ENCODE results near the gene TPSD1.
"Not testable (repeated sequence)": the region's sequence is repeated elsewhere in the genome, so short reads cannot be mapped to it uniquely, and the experiment has no call there.

The TPSD1 gene

DNA sequence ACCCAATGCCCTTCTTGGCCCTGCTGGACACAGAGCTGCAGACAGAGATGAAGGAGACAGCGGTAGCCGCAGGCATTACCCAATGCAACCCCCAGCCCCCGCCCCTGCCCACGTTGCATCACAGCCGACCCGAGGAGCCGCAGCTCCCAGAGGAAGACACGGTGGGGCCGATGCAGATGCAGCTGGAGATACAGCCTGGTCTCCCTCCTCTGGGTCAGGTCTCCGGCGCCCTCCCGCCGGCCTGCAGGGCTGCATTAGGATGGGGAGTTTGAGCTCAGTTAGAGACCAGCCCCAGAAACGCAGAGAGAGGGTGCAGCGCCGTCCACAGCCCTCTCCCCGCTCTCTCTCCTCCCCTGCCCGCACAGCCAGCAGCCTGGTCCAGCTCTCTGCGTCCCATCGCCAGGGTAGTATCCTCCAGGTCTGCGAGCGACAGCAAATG lies 34.2 kb downstream of the TPSD1 start:
- DNase-seq (ENCODE audit: low read depth): no peak
- no peak overlapping the region for H3K4me3 ChIP-seq (ENCODE audit: low read depth, low read length)

DNA sequence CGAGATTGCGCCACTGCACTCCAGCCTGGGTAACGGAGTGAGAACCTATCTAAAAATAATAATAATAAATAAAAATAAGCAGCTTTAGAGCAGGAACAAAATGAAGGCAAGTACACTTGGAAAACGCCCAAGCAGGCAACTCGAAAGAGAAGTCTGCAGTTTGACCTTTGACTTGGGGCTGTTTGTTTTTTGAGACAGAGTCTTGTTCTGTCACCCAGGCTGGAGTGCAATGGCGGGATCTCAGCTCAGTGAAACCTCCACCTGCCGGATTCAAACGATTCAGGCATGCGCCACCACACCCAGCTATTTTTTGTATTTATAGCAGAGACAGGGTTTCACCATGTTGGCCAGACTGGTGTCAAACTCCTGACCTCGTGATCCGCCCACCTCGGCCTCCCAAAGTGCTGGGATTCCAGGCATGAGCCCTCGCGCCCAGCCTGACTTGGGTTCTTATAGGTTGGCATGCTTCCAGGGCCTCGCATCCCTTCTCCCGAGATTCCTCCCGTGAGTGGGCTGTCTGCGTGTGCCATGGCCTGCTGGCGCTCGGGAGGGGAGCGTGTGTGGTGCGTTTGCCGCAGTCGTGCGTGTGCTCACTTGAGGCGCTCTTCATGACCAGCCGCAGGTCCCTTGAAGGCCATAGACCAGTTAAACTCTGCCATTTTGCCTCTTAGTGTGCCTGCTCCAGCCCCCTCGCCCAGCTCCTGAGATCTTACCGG lies 35.1 kb downstream of the TPSD1 start:
- no peak for DNase-seq (ENCODE audit: low read depth)

DNA sequence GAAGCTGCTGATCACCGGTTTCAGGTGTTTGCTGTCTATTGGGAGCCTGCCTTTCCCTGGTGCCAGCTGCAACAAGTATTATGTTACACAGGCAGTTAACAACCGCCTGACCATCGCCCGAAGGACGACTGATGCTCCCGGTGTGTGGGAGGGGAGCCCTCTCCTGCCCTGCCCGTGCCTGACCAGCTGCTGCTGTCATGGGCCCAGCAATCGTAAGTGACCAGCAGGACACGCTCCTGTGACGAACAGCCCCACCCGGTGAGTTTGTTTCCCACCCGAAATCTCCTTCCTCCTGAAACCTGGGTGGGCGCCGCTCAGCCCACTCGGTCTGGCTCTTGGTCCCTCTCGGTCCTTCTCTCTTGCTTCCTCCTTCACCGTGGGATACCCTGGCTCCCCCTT lies 35.7 kb downstream of the TPSD1 start:
- no peak for DNase-seq (ENCODE audit: low read depth)
- no peak overlapping the region for H3K4me3 ChIP-seq (ENCODE audit: low read depth, low read length)

More for the DNA sequence above, 35.1 kb downstream of the TPSD1 start:
- no peak overlapping the region for H3K4me3 ChIP-seq (ENCODE audit: low read depth, low read length)

DNA sequence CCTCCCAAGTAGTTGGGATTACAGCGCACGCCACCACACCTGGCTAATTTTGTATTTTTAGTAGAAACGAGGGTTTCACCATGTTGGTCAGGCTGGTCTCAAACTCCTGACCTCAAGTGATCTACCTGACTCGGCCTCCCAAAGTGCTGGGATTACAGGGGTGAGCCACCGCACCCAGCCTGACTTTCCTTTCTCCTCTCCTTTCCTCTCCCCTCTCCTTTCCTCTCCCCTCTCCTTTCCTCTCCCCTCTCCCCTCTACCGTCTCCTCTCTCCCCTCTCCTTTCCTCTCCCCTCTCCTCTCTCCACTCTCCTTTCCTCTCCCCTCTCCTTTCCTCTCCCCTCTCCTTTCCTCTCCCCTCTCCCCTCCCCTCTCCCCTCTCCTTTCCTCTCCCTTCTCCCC lies 36.3 kb downstream of the TPSD1 start:
- DNase-seq (ENCODE audit: low read depth); H3K4me3 ChIP-seq (ENCODE audit: low read depth, low read length): not testable (repeated sequence)

DNA sequence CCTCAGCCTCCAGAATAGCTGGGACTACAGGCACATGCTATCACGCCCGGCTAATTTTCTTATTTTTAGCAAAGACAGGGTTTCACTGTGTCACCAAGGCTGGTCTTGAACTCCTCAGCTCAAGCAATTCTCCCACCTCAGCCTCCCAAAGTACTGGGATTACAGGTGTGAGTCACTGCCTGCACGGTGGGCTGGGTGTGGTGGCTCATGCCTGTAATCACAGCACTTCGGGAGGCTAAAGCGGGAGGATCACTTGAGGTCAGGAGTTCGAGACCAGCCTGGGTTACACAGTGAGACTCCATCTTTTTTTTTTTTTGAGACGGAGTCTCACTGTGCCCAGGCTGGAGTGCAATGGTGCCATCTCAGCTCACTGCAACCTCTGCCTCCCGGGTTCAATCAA lies 36.9 kb downstream of the TPSD1 start:
- H3K4me3 ChIP-seq (ENCODE audit: low read depth, low read length); DNase-seq (ENCODE audit: low read depth): not testable (repeated sequence)

- no peak for DNase-seq (ENCODE audit: low read depth)
- no peak overlapping the region for H3K4me3 ChIP-seq (ENCODE audit: low read depth, low read length)
Observed at GRCh38 chr16:1293921-1294656, 38.2 kb downstream of the TPSD1 start.

DNA sequence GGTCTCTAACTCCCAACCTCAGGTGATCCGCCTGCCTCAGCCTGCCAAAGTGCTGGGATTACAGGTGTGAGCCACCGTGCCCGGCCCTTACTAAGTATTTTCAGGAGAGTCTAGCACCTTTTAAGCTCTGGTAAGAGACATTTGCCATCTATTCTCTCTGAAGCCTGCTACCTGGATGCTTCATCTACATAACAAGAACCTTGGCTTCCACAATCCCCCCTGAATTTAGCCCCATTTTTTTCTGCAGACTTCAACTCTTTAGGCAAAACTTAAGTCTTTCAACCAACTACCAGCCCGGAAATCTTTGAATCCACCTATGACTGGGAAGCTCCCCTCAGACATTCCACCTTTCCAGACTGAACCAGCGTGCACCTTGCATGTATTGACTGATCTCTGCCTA lies 39.6 kb downstream of the TPSD1 start:
- H3K4me3 ChIP-seq (ENCODE audit: low read depth, low read length): no peak overlapping the region
- no peak for DNase-seq (ENCODE audit: low read depth)

DNA sequence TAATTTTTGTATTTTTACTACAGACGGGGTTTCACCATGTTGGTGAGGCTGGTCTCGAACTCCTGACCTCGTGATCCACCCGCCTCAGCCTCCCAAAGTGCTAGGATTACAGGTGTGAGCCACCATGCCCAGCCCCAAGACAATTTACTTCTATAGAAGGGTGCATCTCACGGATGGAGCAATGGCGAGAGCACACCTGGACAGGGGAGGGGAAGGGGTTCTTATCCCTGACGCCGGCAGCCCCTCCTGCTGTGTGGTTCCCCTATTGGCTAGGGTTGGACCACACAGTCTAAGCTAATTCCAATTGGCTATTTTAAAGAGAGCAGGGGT lies 40.8 kb downstream of the TPSD1 start:
- DNase-seq (ENCODE audit: low read depth); H3K4me3 ChIP-seq (ENCODE audit: low read depth, low read length): not testable (repeated sequence)

DNA sequence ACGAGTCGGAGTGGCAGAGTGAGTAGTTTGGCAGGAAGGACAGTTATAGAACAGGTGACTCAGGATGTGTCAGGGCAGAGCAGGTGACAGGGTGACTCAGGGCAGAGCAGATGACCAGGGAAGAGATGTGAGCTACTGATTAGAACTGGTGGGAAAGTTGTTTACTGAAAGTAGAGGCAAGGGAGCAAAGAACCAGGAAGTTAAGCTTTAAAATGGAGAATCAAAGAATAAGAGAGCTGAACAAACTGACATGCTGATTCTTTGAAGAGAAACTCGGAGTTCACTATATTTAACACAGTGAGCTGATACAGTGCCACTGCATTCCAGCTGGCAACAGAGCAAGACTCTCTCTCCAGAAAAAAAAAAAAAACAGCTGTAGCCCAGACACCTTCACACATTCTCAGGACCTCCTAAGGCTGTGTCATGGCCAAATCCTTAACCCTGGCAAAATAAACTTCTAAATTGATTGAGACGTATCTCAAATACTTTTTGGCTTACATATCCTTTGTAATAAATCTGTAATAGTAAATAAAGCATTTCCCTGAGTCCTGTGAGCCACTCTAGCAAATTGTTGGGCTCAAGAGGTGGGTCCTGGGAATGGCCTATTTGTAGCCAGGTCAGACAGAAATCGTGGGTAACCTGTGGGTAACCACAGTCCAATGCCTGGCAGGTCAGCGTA lies 41.3 kb downstream of the TPSD1 start:
- no peak for DNase-seq (ENCODE audit: low read depth)
- no peak overlapping the region for H3K4me3 ChIP-seq (ENCODE audit: low read depth, low read length)

DNA sequence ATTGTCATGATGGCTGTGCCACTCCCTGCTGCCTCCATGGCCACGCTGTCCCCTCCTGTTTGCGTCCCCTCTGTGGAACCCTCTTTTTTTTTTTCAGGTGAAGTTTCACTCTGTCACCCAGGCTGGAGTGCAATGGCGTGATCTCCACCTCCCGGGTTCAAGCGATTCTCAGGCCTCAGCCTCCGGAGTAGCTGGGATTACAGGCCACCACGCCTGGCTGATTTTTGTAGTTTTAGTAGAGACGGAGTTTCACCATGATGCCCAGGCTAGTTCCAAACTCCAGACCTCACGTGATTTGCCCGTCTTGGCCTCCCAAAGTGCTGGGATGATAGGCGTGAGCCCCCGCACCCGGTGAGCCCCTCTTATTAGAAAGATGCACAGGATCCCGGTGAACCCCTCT lies 42.5 kb downstream of the TPSD1 start:
- H3K4me3 ChIP-seq (ENCODE audit: low read depth, low read length): no peak overlapping the region

GRCh38 chr16:1299012-1299867 lies 43.4 kb downstream of the TPSD1 start:
- DNase-seq (ENCODE audit: low read depth): no peak
- H3K4me3 ChIP-seq (ENCODE audit: low read depth, low read length): no peak overlapping the region

More for the DNA sequence above, 42.5 kb downstream of the TPSD1 start:
- DNase-seq (ENCODE audit: low read depth): no peak

- H3K4me3 ChIP-seq (ENCODE audit: low read depth, low read length): no peak overlapping the region
- no peak for DNase-seq (ENCODE audit: low read depth)
Observed at GRCh38 chr16:1299868-1300203, 44.0 kb downstream of the TPSD1 start.

DNA sequence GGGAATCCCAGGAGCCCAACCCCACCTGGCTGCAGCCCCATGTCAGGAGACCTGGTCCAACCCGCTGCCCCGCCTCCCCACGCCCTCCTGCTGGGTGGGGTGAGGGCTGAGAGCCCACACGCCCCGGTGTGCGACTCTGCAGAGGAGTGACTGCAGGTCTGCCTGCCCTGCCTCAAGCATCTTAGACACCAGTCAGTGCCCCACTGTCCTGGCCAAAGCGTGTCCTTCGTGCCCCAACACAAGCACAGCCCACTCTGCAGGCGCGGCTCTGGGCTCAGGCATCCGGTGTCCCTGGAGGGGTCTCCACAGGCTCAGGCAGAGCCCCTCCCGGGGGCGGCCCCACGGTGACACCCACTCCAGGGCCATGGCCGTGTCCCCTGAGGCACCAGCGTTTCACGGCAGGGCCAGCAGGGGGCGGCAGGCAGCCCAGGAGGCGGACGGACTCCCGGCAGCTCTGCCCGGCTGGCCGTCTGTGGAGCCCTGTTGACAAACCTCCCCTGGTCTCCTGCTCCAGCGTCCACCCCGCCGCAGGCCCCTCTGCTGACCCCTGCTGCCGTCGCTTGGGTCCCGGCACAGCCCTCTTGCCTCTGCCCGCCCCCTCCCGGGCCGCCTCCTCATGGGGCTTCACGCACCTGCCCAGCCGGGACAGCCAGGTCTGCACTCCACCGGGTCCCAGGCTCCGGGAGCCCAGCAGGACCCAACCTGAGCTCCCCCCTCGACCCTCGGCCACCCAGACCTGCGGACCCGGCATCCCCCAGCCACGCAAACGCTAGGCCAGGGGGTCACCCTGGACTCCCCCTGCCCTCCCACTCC lies 45.0 kb downstream of the TPSD1 start:
- no peak overlapping the region for H3K4me3 ChIP-seq (ENCODE audit: low read depth, low read length)
- DNase-seq (ENCODE audit: low read depth): no peak

- DNase-seq (ENCODE audit: low read depth): no peak
Observed at GRCh38 chr16:1301562-1301961, 45.7 kb downstream of the TPSD1 start.

DNA sequence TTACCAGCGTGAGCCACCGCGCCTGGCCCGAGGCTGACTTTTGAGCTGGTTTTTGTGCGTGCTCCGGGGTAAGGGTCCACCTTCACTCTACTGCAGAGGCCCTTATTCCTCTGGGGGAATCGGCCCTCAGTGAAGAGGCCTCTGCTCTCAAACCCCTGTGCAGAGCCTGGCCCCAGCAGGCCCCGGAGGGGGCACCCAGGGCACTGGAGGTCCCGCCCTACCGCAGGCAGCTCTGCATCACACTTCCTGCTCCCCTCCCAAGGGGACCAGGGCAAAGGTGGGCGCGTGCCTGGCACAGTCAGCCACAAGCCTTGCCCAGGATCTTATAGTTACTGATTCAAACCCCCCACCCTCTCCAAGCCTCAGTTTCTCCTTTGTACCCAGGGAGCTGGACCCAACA lies 50.0 kb downstream of the TPSD1 start:
- H3K4me3 ChIP-seq (ENCODE audit: low read depth, low read length): no peak overlapping the region
- DNase-seq (ENCODE audit: low read depth): no peak

More at GRCh38 chr16:1301562-1301961, 45.7 kb downstream of the TPSD1 start:
- no peak overlapping the region for H3K4me3 ChIP-seq (ENCODE audit: low read depth, low read length)

DNA sequence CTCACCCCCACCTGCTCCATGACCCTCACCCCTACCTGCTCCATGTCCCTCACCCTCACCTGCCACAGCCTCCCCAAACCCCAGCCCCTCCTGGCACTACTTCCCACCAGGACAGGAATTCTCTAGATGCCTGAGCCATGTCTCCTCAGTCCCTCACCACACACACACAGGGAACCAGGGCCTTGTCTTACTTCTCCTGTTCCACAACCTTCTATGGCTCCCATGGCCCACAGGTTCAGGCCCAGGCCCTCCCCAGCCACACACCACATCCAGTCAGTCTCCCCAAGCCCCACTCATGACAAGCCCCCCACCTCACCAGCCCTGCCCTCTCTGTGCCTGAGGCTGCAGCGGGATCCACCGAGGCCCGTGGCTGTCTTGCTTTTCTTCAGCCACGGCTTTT lies 50.5 kb downstream of the TPSD1 start:
- no peak overlapping the region for H3K4me3 ChIP-seq (ENCODE audit: low read depth, low read length)
- DNase-seq (ENCODE audit: low read depth): no peak

DNA sequence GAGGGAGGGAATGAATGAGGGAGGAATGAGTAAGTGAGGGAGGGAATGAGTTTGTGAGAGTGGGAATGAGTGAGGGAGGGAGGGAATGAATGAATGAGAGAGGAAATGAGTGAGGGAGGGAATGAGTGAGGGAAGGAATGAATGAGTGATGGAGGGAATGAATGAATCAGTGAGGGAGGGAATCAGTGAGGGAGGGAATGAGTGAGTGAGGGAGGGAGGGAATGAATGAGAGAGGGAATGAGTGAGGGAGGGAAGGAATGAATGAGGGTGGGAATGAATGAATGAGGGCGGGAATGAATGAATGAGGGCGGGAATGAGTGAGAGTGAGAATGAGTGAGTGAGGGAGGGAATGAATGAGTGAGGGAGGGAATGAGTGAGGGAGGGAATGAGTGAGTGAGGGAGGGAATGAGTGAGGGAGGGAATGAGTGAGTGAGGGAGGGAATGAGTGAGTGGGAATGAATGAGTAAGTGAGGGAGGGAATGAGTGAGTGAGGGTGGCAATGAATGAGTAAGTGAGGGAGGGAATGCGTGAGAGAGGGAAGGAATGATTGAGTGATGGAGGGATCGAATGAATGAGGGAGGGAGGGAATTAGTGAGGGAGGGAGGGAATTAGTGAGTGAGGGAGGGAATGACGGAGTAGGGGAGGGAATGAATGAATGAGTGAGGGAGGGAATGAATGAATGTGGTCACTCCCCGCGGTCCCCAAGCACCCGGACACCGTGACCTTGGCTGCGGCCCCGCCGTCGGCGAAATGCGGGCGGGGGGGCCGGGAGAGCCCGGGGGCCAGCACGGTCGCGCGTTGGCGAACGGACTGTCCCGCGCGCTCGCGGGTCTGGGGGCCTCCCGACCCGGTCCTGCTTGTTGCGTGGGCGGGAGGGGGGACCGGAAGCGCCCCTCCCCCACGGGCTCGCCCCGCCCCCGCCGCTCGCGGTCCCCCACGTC lies 52.4 kb downstream of the TPSD1 start:
- peak overlapping the region; percentile 53 for H3K4me3 ChIP-seq (ENCODE audit: low read depth, low read length)
- DNase-seq (ENCODE audit: low read depth): no peak
